HG02588 (cell line): ENCODE measurements around the gene ADGRL2.

Source experiments
- ATAC-seq: cut with Tn5 transposase; IDR thresholded peaks from one replicate; pipeline ENCODE4 v1.9.1; 2021; ENCODE audit warnings: mild to moderate bottlenecking, moderate library complexity; ENCODE audit not compliant: unreplicated experiment

Gene ADGRL2

GRCh38 chr1:81800695-81801650 lies at the start of gene ADGRL2:
Gene ADGRL2 (plus strand): TSS chr1:81800934. CDS start chr1:81836985, 36,051 bp downstream.
- no peak for ATAC-seq

GRCh38 chr1:81752840-81753239 lies 47.9 kb upstream of the ADGRL2 start:
- no peak for ATAC-seq

- ATAC-seq, result no peak
Measured at GRCh38 chr1:81754424-81754823, 46.3 kb upstream of the ADGRL2 start.

DNA sequence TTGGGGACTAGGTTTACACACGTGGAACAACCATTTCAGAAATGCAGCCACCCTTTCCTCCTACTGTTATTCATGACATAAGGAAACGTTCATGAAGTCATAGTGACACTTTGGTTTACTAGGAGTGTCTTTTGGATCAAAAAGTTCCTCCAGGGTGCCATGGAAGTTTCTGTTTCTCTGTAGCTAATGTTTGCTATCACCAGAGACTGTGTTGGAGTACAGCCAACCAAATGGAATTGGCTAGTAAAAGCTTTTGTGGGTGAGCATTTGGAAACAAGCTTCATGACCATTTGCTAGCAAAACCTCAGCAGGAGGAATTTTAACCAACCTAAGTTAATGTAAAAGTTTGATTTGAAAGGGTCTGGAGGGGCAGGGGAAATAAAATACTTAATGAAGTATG lies 43.9 kb upstream of the ADGRL2 start:
- no peak for ATAC-seq

DNA sequence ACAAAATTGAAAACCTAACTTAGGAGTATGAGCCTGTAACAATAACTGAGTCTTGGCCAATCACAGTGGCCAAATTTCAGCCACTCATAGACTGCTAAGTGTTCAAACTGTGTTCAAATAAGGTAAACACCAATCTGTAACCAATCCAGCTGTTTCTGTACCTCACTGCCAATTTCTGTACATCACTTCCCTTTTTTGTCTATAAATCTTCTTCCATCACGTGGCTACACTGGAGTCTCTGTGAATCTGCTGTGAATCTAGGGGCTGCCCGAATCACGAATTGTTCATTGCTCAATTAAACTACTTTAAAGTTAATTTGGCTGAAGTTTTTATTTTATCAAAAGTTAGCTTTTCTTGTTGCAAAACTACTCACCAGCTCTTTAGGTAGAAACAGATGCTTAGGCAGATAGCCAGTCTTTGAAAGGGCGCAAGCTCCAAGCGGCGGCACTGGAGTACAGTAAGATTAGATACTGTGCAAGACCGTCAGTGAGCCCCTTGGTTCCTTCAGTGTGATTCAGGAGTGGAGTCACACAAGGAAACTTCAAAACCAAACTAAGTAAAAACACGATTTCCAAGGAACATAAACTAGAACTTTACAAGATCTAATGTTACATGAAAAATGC lies 43.2 kb upstream of the ADGRL2 start:
- no peak for ATAC-seq

- no peak for ATAC-seq
Measured at GRCh38 chr1:81758181-81758580, 42.6 kb upstream of the ADGRL2 start.

GRCh38 chr1:81760477-81761097 lies 40.1 kb upstream of the ADGRL2 start:
- ATAC-seq, result no peak

DNA sequence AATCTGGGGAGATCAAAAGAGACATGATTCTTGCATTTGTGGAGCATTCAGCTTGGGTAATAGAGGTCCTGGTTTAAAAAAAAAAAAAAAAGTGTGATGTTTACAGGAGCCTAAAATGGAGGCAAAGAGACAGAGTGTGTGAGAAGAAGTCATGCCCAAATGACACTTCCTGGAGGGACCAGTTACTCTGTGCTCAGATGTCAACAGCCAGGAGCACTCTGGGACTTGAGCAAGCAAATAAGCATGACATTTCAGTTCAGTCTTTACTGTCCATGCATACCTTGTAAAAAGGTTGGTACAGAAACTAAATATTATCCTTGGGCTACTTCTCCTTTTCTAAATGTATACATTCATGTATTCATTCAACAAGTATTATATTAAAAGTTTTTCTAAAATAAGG lies 25.2 kb upstream of the ADGRL2 start:
- no peak for ATAC-seq

- ATAC-seq, result no peak
Measured at GRCh38 chr1:81780705-81781454, 19.9 kb upstream of the ADGRL2 start.

- no peak for ATAC-seq
Measured at GRCh38 chr1:81781749-81782148, 19.0 kb upstream of the ADGRL2 start.

DNA sequence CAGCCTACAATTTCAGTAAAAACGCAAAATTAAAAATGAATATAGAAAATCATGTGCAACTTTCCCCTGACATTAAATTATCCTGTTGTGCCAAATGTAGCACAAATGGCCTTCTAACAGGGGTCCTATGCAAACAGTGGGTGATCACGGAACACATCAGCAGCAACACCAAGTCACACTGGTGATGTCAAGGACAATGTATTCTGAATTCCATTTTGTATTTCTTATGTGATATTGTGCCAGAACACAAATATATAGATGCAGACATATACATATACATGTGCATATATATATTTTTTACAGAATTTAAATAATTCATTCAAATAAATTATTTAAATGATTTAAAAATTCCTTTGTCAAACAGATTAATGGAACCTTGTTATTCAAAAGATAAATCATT lies 8.6 kb upstream of the ADGRL2 start:
- ATAC-seq, result no peak

DNA sequence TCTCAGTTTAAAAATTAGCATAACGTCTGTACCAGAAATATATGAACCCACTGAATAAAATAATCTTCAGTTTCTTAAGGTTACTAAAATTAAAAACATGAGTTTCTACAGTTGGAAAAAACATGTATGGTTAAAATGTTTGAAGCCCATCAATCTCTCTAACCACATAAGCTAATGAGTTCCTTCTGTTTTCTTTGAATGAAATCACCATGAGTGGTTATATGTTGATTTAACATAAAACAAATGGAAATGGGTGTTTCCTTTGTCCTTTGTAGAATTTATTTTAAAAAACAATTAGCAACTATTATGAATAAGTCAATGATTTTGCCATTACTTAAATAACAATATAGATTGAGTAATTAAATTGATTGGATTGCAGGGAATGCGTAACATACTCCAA lies 3.0 kb upstream of the ADGRL2 start:
- ATAC-seq, result no peak

GRCh38 chr1:81799939-81800694 lies 617 bp upstream of the ADGRL2 start:
- ATAC-seq, result no peak

DNA sequence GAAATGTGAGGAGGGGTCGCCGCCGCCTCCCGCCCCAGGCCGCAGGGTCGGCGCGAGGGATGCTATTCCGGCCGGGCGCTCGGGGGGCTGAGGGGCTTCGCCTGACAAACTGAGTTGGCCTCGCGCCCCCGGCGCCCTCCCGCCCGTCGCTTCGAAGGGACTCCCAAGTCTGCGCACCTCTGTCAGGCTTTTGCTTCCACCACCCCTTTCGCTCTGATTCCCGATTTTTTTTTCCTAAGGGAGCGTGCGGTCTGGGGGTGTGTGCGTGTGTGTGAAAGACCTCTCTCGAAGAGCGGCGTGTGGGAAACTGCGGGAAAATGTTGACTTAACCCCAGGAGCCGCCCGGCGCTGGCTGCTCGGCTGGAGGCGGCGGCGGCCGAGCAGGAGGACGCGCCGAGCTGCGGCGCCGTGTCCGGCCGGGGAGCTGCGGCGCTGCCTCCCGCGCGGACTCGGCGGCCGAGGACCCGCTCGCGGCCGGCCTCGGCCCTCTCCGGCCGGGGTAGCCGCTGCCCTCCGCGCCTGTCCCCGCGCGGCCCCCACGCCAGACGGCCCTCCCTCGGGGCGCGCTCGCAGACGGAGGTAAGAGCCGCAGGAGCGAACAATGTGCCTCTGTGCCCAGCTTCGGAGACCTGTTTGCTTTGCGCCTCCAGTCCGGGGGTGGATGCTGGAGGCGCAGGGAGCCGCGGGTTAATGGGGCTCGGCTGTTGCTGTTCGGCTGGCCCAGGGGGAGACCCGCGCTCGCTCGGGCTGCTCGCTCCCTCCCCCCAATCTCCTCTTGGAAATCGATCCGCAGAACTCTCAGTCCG lies 1.1 kb downstream of the ADGRL2 start:
- ATAC-seq, result no peak

GRCh38 chr1:81802457-81802706 lies 1.6 kb downstream of the ADGRL2 start:
- ATAC-seq, result no peak

DNA sequence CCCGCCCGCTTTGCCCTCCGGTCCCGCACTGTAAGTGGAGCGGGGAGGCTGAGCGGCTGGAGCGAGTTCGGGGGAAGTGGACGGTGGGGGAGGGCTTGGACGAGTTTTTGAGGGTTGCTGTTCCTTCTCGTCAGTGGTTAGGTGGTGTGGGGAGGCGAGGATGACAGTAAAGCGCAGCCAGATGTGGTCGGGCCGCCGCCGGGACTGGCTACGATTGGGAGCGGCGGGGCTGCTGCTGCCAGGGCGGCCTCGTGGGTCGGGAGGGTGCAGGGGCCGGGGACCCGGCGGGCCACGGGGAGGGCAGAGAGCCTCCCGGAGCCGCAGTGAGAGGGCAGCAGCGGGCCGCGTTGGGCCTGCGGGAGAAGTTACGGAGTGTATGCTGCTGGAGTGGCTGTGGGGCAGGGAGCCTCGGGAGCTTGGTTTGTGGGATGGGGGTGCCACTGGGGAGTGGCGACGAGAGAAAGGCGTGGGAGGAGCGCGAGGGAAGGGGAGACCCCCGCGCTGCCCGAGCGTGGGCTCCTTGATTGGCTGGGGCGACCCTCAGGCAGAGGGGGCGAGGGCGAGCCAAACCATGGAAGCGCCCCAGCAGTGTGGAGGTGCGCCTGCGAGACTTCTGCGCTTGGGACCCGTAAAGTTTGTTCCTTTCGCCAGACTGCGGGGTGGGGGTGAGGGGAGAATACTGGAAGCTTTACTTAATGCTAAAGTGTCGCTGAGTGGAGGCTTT lies 2.1 kb downstream of the ADGRL2 start:
- ATAC-seq, result no peak

GRCh38 chr1:81803431-81804110 lies 2.8 kb downstream of the ADGRL2 start:
- ATAC-seq, result no peak

- no peak for ATAC-seq
Measured at GRCh38 chr1:81804312-81804711, 3.6 kb downstream of the ADGRL2 start.
